Endothelial cell (in vitro differentiated cells): ENCODE measurements around the gene KCNQ1. TPM values are rescaled to one million over a fixed set of nuclear protein-coding genes. Genes with fewer than 3 reads are reported as not detected.
A peak's percentile ranks its signal among the peaks of the same experiment; 100 is the strongest.

Experiments
- DNase-seq: peaks from one replicate; pipeline ENCODE4 v3.0.0; 2021; ENCODE audit warnings: low spot score
- H3K27ac Mint-ChIP-seq: one replicate; pipeline ENCODE4 v1.8.0; 2021; ENCODE audit warnings: mixed read lengths, inconsistent platforms; ENCODE audit not compliant: unreplicated experiment
- H3K27me3 Mint-ChIP-seq: one replicate; pipeline ENCODE4 v1.8.0; 2021; ENCODE audit warnings: mild to moderate bottlenecking, moderate library complexity, mixed read lengths, inconsistent platforms; ENCODE audit not compliant: unreplicated experiment
- H3K36me3 Mint-ChIP-seq: one replicate; pipeline ENCODE4 v1.8.0; 2021; ENCODE audit warnings: mild to moderate bottlenecking, low read depth, mixed read lengths, inconsistent platforms; ENCODE audit not compliant: unreplicated experiment
- H3K4me1 Mint-ChIP-seq: one replicate; pipeline ENCODE4 v1.8.0; 2021; ENCODE audit warnings: mild to moderate bottlenecking, mixed read lengths, inconsistent platforms; ENCODE audit not compliant: unreplicated experiment
- H3K4me3 Mint-ChIP-seq: one replicate; pipeline ENCODE4 v1.8.0; 2021; ENCODE audit warnings: mild to moderate bottlenecking, mixed read lengths, inconsistent platforms; ENCODE audit not compliant: unreplicated experiment
- H3K9me3 Mint-ChIP-seq: one replicate; pipeline ENCODE4 v1.8.0; 2021; ENCODE audit warnings: mixed read lengths, inconsistent platforms; ENCODE audit not compliant: unreplicated experiment
- CTCF ChIP-seq: fragments of 200-600 bp; sonication (generic); IDR thresholded peaks from one replicate; pipeline ENCODE4 v1.5.0; 2021; ENCODE audit warnings: antibody characterized with exemption; ENCODE audit not compliant: unreplicated experiment
- total RNA-seq: library from RNA; stranded (reverse); fragmentation: NEBNext Ultra II Directional; extraction: Animal tissue kit (Norgen Biotek cat#: 25700); gene quantifications from one replicate; pipeline ENCODE4 v1.2.1, GENCODE V29; 2021; ENCODE audit not compliant: unreplicated experiment

Gene KCNQ1
- total RNA-seq, 1 donor from 2014 or later, result 35.3 TPM

GRCh38 chr11:2689651-2690575, 245.1 kb downstream of the KCNQ1 start:
- peaks cover 11% of the 10 kb centered on the region for H3K27me3 Mint-ChIP-seq
- no peaks in the 10 kb centered on the region for H3K9me3 Mint-ChIP-seq
- H3K4me1 Mint-ChIP-seq, result peaks cover 30% of the 10 kb centered on the region
- TF ChIP-seq CTCF, result no peak
- no peak overlapping the region for H3K4me3 Mint-ChIP-seq
- DNase-seq, result no peak
- peaks cover 10% of the 10 kb centered on the region for H3K36me3 Mint-ChIP-seq
- no peak overlapping the region for H3K27ac Mint-ChIP-seq

- no peak for TF ChIP-seq CTCF
- Mint-ChIP-seq H3K36me3 (peaks cover 10% of the 10 kb centered on the region), H3K4me3 (no peak overlapping the region), H3K4me1 (peaks cover 34% of the 10 kb centered on the region), H3K27me3 (peaks cover 11% of the 10 kb centered on the region), H3K9me3 (no peaks in the 10 kb centered on the region), H3K27ac (no peak overlapping the region)
- DNase-seq, result no peak
Observed at GRCh38 chr11:2690596-2691354, 246.0 kb downstream of the KCNQ1 start.

DNA sequence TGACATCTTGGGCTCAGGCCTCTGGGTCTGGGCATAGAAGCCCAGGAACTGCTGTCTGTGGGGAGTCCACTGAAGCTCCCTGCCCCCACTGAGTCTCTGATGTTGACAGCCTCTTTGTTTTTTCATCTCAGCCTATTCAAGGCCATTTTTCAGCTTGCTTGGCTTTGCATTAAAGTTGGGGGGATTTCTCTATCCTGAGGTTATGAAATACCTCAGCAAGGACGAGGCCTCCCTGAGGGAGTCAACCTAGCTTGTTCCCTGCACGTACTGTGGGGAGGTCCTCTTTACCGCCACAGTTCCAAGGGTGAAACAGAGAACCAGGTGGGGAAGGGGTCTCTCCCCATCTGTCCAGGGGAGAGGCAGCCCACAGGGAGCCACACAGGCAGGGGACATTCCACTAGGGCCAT, 246.6 kb downstream of the KCNQ1 start:
- Mint-ChIP-seq H3K9me3 (no peaks in the 10 kb centered on the region), H3K36me3 (peaks cover 10% of the 10 kb centered on the region), H3K27me3 (peaks cover 11% of the 10 kb centered on the region), H3K4me1 (peaks cover 34% of the 10 kb centered on the region), H3K4me3 (no peak overlapping the region), H3K27ac (no peak overlapping the region)
- no peak for DNase-seq
- no peak for TF ChIP-seq CTCF

GRCh38 chr11:2691991-2692875, 247.4 kb downstream of the KCNQ1 start:
- Mint-ChIP-seq H3K4me1 (peaks cover 34% of the 10 kb centered on the region), H3K27ac (no peak overlapping the region), H3K9me3 (no peaks in the 10 kb centered on the region), H3K4me3 (peak overlapping the region; percentile 74), H3K36me3 (peaks cover 10% of the 10 kb centered on the region), H3K27me3 (peaks cover 12% of the 10 kb centered on the region)
- TF ChIP-seq CTCF, result peak; percentile 23
- no peak for DNase-seq
